ENCODE measurements around the gene DGKQ.

The DGKQ gene

GRCh38 chr4:958696-959337 is 14.6 kb downstream of the DGKQ start:
- peaks cover 34% of the 10 kb centered on the region for H3K27me3 ChIP-seq
- no peak overlapping the region for H3K4me3 ChIP-seq (ENCODE audit: low read depth, low read length)
- no peak for DNase-seq
- no peaks in the 10 kb centered on the region for H3K36me3 ChIP-seq
- H3K9me3 ChIP-seq: no peaks in the 10 kb centered on the region
- TF ChIP-seq, protein P1, sequence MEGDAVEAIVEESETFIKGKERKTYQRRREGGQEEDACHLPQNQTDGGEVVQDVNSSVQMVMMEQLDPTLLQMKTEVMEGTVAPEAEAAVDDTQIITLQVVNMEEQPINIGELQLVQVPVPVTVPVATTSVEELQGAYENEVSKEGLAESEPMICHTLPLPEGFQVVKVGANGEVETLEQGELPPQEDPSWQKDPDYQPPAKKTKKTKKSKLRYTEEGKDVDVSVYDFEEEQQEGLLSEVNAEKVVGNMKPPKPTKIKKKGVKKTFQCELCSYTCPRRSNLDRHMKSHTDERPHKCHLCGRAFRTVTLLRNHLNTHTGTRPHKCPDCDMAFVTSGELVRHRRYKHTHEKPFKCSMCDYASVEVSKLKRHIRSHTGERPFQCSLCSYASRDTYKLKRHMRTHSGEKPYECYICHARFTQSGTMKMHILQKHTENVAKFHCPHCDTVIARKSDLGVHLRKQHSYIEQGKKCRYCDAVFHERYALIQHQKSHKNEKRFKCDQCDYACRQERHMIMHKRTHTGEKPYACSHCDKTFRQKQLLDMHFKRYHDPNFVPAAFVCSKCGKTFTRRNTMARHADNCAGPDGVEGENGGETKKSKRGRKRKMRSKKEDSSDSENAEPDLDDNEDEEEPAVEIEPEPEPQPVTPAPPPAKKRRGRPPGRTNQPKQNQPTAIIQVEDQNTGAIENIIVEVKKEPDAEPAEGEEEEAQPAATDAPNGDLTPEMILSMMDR (IDR thresholded peaks at IDR 0.05; ENCODE audit: low read depth, low read length): no peak
- peaks cover 2% of the 10 kb centered on the region for H3K4me1 ChIP-seq

DNA sequence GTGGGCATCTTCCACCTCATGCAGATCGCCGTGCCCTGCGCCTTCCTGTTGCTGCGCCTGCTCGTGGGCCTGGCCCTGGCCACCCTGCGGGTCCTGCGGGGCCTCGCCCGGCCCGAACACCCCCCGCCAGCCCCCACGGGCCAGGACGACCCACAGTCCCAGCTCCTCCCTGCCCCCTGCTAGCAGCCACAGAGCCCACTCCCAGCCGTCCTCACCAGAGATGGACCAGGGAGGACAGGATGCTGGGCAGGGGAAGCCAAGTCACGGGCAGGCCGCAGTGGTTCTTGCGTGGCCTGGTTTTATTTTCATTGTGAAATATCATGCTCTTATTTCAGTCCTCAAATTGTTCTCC is 15.1 kb downstream of the DGKQ start:
- Histone ChIP-seq H3K27me3 (peaks cover 33% of the 10 kb centered on the region), H3K9me3 (no peaks in the 10 kb centered on the region), H3K4me3 (ENCODE audit: low read depth, low read length) (no peak overlapping the region), H3K4me1 (peaks cover 2% of the 10 kb centered on the region), H3K36me3 (peaks cover 4% of the 10 kb centered on the region; the same call in 1 of the 2 replicates)
- TF ChIP-seq, protein P1 (IDR thresholded peaks at IDR 0.05; ENCODE audit: low read depth, low read length): no peak
- DNase-seq: no peak

DNA sequence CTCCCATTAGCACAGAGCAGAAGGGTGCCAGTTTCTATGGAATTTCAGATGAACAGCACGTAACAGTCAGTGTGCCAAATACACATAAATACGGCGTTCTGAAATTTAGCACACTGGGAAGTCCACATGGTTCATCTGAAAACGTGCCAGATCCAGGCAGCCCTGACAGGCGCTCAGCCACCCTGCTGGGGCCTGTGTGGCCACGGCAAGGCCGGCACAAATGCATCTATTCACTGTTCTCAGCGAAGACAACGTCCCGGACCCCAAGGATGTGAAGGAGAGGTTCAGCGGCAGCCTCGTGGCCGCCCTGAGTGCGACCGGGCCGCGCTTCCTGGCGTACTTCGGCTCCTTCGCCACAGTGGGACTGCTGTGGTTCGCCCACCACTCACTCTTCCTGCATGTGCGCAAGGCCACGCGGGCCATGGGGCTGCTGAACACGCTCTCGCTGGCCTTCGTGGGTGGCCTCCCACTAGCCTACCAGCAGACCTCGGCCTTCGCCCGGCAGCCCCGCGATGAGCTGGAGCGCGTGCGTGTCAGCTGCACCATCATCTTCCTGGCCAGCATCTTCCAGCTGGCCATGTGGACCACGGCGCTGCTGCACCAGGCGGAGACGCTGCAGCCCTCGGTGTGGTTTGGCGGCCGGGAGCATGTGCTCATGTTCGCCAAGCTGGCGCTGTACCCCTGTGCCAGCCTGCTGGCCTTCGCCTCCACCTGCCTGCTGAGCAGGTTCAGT is 15.6 kb downstream of the DGKQ start:
- Histone ChIP-seq H3K27me3 (peaks cover 27% of the 10 kb centered on the region), H3K4me1 (peaks cover 2% of the 10 kb centered on the region), H3K9me3 (no peaks in the 10 kb centered on the region), H3K36me3 (peaks cover 5% of the 10 kb centered on the region; the same call in 1 of the 2 replicates), H3K4me3 (ENCODE audit: low read depth, low read length) (no peak overlapping the region)
- TF ChIP-seq, protein P1 (IDR thresholded peaks at IDR 0.05; ENCODE audit: low read depth, low read length): no peak
- no peak for DNase-seq

GRCh38 chr4:957231-957580 is 16.2 kb downstream of the DGKQ start:
- TF ChIP-seq, protein P1 (IDR thresholded peaks at IDR 0.05; ENCODE audit: low read depth, low read length): no peak
- DNase-seq: no peak
- H3K4me3 ChIP-seq (ENCODE audit: low read depth, low read length): no peak overlapping the region

DNA sequence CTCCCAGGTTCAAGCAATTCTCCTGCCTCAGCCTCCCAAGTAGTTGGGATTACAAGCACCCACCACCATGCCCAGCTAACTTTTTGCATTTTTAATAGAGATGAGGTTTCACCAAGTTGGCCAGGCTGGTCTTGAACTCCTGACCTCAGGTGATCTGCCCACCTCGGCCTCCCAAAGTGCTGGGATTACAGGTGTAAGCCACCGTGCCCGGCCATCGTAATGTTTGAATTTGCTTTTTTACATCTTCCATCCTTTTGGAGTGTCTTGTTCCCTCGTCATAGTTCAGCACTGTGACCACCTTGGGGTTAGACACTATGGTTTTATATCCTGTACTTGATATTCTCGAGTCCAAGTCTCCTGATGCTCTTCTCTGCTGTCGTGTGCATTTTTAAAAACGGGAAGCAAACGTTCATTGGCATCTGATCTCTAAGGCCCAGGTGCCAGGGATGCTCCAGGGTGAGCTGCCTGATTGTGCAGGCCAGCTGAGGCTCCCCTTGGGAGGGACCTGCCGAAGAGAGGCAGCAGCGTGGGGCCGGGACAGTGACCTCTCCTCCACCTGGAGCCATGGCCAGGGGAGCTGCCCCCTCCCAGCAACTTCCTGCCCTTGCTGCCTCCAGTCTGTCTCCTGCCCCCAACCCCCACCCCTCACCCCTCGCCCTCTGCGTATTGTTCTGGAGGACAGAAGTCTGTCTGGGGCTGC is 16.7 kb downstream of the DGKQ start:
- Histone ChIP-seq H3K4me3 (ENCODE audit: low read depth, low read length) (no peak overlapping the region), H3K36me3 (peaks cover 5% of the 10 kb centered on the region; the same call in 1 of the 2 replicates), H3K27me3 (peaks cover 16% of the 10 kb centered on the region), H3K9me3 (no peaks in the 10 kb centered on the region), H3K4me1 (no peaks in the 10 kb centered on the region)
- TF ChIP-seq, protein P1 (IDR thresholded peaks at IDR 0.05; ENCODE audit: low read depth, low read length): no peak
- DNase-seq: no peak

More at GRCh38 chr4:957231-957580, 16.2 kb downstream of the DGKQ start:
- H3K4me1 ChIP-seq: no peaks in the 10 kb centered on the region
- peaks cover 5% of the 10 kb centered on the region; the same call in 1 of the 2 replicates for H3K36me3 ChIP-seq
- H3K9me3 ChIP-seq: no peaks in the 10 kb centered on the region
- peaks cover 22% of the 10 kb centered on the region for H3K27me3 ChIP-seq
